Hippocampal formation (tissue), 2 donors: Measurements from ENCODE around the gene TM9SF3.

ENCODE experiments used
- DNase-seq, 2 donors: peaks; one replicate each; lab custom pipeline; 2025; lab: John Stamatoyannopoulos, UW

TM9SF3 gene

DNA sequence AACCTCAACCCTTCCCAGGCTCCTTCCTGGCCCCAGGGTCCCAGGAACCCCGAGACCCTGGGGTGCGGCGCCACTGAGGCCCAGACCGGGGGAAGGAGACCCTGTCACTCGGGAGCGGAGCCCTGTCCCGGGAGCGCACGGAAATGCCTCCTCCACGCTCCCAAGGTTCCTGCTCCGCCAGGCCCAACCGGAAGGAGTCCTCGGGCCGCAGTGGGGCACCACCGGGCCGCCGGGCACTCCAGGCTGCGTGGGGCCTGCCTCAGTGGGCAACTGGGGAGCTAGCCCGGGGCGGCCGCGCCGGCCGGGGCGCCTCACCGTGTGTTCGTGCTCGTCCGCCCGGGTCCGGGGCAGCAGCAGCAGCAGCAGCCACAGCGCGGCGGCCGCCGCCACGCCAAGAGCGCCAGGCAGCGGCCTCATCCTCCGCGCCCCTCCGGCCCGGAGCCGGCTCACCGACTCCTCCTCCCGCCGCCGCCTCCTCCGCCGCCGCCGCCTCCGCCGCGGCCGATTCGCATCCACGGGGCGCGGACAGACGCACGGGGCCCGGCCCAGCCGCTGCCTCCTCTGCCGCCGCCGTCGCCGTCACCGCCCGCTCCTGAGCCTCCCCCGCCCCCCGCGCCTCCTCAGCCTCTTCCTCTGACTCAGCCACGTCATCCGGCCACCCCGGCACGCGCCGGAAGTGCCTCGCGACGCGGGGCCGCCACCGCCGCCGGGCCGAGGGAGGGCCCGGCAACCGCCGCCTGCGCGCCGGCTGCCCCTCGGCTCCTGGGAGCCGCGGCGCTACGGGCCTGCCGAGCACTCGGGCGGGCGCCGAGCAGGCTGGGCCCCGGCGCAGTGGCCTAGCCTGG lies at the start of gene TM9SF3:
TM9SF3 (minus strand) TSS at position 594 of the 845 bp plus-strand sequence; CDS start at position 417, 177 bp downstream.
- peak; percentile 76 to 81 for DNase-seq

DNA sequence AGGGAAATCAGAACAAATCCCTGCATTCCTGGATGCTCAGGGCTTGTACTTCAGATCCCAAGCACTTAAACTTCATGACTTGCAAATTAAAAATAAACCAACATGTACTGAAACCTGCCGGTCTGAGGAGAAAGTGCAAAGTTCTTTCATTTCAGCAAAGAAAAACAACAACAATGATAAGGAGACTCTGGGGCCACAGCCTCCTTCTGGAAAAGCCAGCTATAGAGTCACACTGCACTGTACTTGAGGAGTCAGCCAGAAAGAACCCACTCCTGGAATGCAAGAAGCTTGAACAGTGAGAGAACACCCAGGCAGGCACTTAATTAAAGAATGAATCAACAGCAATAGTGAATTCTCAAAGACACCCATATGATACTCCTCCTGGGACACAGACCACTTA lies 49.7 kb upstream of the TM9SF3 start:
- no peak for DNase-seq

DNA sequence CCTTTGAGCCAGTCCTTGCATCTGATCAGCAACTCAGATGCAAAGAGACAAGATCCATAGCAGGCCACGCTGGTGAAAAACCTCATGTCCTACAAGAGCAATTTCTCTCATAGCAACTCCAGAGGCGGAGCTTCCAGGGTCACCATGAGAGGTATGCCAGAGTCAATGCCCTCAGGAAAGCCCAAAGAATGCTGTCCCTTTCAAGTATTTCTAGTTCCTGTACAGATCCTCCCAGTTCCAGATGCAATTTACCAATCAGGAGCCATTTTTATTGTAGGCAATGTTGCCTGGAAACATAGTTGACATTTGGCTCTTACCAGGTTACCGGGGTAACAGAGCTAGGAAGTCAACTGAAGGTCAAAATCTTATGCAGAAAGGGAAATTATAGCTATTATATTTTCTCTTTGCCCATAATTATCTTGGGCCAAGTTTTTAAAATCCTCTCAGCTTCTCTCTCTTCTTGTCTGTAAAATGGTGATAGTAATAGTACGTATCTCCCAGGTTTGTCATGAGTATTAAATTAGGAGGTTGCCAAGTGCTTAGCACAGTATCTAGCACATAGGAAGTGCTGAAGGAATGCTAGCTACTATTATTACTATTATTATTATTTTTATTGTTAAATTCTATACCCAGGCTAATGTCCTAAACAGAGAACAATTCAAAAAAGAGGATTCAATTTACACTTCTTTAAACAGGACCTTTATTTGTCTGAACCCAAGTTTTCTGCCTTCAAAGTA lies 46.3 kb upstream of the TM9SF3 start:
- DNase-seq = no peak

DNA sequence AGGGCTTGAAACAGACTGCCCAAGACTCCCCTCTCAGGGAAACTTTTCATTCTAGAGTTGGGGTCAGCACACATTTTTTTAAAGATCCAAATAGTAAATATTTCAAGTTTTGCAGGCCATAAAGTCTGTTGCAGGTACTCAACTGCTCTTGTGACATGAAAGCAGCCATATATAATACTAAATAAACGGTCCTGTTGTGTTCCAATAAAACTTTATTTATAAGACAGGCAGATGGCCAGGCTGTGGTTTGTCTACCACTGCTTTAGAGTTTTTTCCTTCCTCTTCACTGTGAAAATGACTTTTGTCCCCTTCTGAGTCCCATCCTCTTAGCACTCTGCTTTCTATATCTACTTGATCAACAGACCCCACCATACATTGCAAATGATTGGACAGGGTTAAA lies 40.5 kb upstream of the TM9SF3 start:
- no peak for DNase-seq

DNA sequence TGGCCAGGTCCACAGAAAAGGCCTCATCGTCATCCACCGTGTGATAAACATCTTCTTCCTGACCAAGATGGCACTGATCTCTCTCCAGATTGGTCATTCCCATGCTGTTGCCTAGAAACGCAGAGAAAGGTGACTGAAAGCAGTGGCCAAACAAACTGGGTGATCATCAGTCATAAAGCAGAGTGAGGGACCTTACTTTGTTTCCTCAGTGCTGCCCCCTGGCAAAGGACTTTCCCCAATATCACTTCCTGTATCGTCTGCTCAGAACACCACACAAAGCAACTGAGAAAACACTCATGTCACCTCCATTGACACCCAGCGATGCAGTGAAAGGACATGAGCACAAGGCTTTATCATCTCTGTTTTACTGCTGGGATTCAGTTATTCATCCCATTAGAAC lies 40.0 kb upstream of the TM9SF3 start:
- no peak for DNase-seq

DNA sequence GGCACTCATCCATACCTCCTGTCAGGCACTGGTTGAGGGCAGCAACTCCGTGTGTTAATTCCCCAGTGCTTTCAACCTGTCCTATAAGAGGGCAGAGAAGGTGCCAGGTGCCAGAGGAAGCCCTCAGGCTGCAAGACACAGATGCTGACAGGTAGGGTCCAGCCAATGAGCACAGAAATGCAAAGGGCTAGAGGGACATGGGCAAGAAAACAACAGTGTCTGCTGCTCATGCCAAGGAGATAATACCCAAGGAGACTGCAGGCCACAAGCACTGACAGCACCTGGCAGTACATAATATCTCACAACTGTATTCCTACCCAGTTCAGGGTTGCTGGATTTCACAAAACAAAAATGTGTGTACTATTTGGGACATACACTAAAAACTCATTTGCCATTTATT lies 38.4 kb upstream of the TM9SF3 start:
- no peak for DNase-seq

DNA sequence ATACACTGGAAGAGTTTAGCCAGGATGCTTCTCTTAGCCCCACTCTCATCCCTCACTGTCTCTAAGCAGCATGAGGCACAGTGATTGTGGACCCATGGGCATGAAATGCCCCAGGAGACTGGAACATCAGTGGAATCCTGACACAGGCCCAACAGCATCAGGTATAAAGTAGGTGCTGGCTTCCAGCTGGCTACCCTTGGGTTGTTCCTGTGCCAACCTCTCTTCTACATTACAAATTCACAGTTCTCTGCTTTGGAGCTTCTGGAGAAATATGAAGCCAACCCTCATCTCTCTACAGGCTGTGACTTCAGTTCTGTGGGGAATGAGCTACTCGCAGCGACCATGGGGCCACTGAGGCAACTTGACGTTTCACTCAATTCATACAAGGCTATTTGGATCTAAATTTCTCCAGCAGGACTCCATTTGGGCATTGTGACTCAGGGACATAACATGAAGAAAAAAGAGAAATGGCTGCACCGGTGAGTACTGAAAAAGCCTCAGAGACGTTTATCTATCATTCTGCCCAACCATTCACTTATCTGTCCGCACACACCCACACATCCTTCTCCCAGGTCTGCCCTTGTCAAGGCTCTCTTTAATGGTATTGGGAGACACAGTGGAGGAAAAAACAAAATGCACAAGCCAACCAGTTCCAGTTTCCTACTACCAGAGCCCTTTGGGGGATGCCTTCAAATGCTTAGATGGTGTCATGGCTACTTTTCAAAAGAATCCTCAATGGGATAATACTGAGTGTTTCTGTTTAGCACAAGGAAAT lies 35.4 kb upstream of the TM9SF3 start:
- DNase-seq = no peak

DNA sequence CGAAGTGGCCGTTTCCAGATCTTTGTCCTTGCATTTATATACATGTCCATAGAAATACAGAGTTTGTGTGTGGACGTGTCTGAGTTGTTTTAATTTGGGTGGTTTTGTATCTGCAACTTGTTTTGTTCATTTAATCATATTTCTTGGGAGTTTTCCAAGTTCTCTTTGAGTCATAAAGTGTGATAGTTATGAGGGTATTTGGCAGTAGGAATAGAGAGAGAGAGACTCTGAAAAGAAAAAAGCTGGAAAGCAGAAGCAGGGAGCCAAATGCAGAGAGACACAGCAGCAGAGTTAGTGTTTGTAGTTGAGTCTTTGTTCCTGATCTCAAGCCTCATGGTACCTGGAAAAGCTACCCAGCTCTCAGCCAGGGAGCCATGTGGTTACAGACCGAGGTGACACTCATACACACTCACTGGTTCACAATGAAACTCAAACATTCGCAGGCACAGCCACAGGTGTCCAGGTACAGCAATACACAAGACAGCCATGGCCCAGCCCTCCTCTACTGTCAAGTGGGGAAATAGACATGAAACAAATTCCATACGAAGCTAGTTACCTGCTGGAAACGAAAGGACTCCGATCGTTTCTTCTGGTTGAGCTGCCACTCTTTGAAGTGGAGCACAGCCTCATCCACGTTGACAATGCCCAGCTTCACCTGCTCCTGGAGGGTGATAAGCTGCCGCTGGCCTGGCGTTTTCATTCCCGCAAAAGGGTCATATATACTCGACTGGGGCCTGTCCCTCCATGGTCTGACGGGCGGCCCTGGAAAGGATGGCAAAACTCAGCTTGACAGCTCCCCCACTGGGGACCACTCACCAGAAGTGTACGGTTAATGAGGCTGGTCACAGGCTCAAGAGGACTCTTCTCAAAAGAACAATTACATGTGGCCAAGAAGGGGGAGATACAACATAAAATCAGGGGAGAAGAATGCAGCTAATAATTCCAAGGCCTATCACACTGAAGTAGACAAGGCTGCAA lies 33.3 kb upstream of the TM9SF3 start:
- no peak for DNase-seq

DNA sequence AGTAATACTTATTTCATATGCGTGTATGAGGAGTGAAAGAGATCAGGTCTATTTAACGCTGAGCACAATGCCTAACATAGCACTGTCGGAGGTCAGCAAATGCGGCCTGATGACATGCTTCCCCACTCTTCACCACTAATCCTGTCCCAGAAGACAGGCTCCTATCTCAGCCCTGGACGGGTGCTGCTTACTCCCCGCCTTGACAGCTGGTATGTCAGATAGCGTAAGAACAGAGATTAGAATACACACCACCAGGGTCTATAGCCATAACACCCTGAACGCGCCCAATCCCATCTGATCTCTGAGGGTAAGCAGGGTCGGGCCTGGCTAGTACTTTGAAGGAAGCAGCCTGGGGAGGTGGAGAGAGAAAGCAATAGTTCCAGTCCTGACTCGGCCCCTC lies 32.3 kb upstream of the TM9SF3 start:
- no peak for DNase-seq

DNA sequence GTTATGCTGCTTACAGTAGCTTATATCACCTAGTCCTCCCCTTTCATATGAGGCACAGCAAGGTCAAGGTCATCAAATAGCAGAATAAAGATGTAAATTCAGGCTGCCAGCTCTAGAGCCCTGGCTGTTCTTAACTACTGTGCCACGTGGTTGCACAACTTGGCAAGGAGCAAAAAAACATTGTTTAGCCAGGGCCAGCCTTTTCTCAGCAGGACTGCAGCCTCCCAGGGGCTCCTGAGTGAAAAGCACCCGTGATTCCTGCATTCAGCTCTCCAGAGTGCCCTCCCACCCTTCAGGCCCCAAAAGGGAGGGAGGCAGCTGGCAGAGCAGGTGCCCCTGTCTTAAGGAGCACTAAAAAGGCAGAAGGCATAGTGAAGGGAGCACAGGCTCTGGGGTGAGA lies 31.8 kb upstream of the TM9SF3 start:
- DNase-seq = peak; percentile 34 to 52

DNA sequence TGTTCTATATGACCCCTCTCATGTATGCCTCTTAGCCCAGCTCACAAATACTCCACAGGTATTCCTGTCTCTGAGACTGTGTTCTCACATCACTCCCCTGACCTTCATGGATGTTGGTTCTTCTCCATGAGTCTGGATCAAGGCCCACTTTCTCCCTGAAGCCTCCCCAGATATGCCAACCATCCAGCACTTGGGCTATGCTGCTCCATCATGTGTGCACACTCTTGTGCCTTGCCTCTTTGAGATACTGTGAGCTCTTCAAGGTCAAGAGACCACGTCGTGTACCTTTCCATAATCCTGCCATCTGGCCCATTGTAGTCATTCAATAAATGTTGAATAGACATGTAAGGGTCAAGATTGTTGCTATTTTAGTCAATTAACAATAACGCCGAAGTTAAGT lies 30.1 kb upstream of the TM9SF3 start:
- DNase-seq = no peak

DNA sequence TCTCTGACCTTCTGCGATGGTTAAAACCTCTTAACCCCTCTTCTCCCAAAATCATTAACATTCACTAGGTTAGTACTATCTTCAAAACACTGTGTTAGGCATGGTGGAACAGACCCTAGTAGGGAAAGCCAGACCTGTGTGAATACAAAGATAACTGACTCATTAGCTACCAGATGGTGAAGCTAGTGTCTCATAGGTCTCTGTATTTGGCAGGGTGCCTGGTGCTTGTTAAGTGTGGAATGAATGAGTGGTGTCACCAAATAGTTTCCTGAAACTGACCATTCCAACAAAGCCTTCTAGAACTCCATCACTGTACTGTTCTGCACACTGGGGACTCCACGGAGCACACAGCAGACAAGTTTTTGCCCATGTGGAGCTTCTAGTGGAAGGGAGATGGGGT lies 27.7 kb upstream of the TM9SF3 start:
- DNase-seq = no peak

DNA sequence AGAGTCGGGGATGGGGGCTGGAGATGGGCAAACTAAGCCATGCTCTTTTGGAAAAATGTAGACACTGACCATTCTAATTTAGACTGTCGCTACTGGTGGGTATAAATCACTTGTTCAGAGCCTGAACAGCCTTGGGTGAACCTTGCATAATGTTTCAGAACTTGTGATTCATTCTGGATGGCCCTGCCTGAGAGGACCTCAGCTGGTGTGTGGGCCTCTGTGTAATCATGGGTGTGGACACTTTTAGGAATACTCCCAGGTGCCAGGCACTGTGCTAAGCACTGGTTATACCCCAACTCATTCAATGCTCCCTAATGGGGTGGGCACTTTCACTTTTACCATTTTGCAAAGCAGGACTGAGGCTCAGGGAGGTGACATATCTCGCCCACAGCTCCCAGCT lies 26.8 kb upstream of the TM9SF3 start:
- no peak for DNase-seq

DNA sequence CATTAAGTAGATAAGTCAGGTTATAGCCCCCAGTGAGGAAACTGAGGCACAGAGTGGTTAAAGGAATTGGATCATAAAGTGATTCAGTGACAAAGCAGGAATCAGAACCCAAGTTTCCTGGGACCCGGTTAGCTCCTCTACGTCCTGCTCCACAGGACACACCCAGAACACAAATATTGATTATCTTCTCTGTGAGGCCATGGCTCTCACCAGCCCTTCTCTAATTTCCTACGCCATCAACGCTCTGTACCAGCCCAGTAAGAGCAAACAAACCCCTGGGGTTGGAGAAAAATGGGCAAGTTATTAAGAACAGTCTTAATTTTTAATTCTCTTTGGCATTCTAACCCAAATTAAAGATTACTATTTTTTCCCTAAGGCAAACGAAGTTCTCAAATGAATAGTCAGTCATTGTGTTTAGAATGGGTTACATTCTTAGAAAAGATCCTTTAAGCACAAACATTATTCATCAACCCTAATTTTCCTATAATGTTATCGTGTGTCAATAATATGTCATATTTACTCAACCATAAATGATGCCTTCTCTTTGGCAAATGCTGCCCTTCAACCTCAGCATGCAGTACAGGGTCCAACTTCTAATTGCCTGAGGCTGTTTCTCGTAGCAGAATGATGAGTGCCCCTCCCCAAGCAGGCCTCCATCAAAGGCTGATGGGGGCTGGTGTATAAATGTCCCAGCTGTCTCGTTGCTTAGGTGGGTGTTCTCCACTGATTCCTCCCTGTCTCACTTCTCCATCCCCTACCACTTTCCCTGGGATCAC lies 25.4 kb upstream of the TM9SF3 start:
- DNase-seq = no peak

DNA sequence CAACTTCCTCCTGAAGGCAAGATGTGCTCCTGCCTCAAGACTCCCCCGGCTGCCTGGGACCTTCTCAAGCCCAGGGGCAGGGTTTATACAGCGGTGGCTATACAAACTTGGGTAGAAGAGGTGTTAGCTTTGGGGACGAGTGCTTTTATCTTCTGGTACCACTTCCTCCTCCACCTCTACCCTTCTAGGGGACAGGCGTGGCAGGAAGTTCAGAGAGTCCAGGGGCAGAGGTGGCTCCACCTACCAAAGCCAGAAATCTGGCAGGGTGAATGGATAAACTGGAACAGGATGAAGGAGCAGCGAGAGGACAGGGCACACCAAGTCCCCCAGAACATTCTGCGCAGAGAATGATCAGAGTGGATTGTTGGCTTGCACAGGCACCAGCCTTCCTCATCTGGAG lies 24.0 kb upstream of the TM9SF3 start:
- no peak for DNase-seq

DNA sequence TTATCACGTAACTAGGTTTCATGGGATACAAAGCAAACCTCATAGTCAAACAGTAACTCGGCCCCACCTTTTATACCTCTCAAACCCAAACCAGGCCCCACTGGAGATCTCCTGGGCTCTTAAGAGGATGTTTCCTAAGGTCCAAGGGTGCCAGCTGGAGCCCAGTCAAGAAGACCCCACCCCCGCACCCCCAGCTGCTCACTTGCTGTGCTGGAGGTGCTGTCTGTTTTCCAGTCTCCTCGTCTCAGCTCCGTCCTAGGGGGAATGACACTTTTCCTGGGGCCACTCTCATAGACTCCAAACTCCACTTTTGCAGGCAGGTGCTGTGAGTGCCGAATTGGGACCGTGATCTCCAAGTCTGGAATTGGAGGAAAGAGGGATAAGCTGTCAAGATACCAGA lies 22.7 kb upstream of the TM9SF3 start:
- DNase-seq = no peak

DNA sequence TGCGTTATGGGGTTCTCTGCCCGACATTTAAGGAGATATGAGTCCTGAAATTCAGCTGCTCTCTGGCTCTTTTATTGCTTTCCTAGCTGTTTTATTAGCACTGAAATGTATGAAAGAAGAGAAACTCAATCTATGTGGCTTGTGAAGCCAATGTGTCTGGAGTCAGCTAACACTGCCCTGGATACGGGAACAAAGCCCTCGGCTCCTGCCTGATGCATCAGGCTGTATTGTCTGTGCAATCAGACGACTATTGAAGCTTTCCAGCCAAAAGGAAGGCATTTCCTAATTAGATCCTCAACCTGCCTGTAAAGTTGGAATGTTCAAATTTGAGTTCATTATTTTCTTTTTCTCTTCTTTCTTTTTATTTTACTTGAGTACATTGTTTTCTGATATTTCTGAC lies 22.0 kb upstream of the TM9SF3 start:
- DNase-seq = no peak

DNA sequence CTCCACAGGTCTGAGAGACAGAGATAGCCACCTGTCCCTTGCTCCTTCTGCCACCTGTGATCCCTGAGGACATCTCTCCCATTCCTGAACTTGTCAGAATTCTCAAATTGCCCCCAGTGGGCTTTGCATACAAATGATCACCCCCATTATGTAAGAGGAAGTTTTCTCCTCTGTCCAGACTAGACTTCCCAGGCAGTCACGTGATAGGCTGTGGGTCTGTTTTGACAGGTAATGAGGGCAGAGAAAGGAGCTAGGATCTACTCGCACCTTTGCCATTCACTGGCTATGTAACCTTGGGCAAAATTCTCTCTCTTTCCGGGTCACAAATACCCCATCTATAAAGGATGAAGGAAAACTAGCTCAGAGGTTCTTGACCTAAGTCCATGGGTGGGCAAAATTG lies 21.4 kb upstream of the TM9SF3 start:
- DNase-seq = no peak

DNA sequence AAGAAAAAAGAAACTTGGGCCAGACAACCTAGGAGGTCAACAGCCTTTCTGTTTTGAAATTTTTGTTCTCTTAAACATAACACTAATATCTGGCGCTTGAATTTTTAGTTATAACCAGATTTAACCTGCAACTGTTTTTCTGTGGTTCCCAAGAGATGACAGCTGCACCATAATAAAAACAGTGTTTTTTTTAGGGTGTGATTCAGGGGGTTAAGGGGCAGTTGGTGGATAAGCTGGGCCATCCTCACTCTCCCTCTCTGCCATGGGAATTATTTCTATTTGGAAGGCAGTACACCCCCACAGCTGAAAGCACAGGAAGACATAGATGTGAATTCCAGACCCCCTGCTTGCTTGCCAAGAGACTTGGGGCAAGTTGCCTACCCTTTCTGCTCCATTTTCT lies 20.1 kb upstream of the TM9SF3 start:
- no peak for DNase-seq

DNA sequence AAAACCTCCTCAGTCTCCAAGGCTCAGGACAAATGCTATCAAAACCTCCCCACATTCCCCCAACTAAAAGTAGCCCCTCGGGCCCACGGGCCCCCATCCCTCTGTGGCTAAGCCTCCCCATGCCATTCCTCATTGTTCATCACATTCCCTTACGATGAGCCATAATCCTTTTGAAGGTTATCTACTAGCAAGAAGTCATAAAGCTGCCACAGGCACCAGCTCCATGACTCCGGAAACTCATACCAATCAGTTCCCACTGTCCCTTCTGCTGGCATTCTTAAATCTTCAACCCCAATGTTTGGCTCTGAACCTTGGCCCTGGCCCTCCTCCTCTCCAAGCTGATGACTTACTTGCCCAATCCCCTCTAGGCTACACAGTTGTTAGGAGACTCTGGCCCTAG lies 19.4 kb upstream of the TM9SF3 start:
- DNase-seq = no peak

DNA sequence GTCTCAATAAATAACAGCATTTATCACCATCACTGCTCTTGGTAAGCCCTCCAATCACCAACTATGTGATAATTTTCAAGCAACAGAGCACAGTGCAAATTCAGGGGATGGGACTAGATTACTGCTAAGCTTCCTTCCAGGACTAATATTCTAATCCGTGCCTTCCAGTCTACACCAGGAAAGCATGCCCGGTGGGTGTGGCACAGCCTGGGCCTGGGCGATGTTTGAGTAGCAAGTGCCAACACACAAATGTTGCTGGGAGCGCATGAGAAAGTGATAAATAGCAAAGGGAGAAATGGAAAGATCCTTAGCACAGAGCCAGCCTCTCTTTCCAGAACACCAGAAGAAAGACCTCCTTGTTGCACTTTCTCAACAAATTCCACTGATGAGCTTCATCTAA lies 13.5 kb upstream of the TM9SF3 start:
- no peak for DNase-seq
